Choroid plexus epithelial cell (primary cell): ENCODE results near the gene AP1G2.
A peak's percentile ranks its signal among the peaks of the same experiment; 100 is the strongest.

ENCODE experiments used
- DNase-seq: peaks from one replicate; pipeline ENCODE4 v3.0.0-alpha.2; 2010; ENCODE audit warnings: low read depth
- H3K4me3 ChIP-seq: 2 replicates; pipeline ENCODE4 v1.5.1; 2011; ENCODE audit warnings: low read depth, mild to moderate bottlenecking, control low read depth, low read length, moderate library complexity
- CTCF ChIP-seq: conservative IDR thresholded peaks from 2 replicates; pipeline ENCODE4 v1.5.1; 2011; ENCODE audit warnings: low read depth, mild to moderate bottlenecking, control low read depth, inconsistent platforms, low read length, moderate library complexity

Gene AP1G2

GRCh38 chr14:23568600-23569331, 1.2 kb upstream of the AP1G2 start:
- peak; percentile 17 for DNase-seq
- TF ChIP-seq CTCF: peak; percentile 54
- no peak overlapping the region for H3K4me3 ChIP-seq

- no peak for DNase-seq
- peak overlapping the region; percentile 80 for H3K4me3 ChIP-seq
- no peak for TF ChIP-seq CTCF
These were observed 519 bp upstream of the AP1G2 start for GRCh38 chr14:23568021-23568599.

- peak overlapping the region; percentile 80 for H3K4me3 ChIP-seq
- peak; percentile 36 for DNase-seq
- TF ChIP-seq CTCF: peak; percentile 45
These were observed 809 bp downstream of the AP1G2 start for GRCh38 chr14:23566778-23567185.

DNA sequence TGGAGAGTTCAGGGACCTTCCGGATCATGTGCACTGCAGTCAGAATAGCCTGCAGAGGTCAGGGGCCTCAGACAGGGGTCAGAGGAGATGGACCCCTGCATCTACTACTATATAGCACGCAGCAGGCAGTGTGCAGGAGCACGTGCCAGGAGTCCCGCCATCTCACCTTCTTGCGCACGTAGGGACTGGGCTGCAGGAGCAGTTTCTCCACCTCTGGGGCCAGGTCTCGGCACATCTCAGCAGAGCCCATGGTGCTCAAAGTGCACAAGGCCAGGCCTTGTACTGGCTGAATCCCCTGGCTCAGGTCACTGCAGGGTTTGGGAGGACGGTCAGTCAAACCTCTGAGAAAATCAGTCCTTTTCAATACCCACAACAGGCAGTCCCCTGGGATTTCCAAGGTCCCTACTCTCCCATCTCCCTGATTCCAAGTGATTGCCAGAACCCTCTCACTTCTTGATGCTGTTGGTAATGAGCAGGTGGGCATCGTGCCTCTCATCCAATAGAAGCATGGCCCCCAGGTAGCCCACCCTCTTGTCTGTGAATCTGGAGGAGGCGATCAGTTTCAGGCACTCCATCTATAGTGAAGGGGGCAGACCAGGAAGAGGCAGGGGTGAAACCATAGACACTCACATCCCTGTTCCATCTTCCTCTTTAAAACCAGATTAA, 1.3 kb downstream of the AP1G2 start:
- no peak for TF ChIP-seq CTCF
- no peak for DNase-seq
- no peak overlapping the region for H3K4me3 ChIP-seq

DNA sequence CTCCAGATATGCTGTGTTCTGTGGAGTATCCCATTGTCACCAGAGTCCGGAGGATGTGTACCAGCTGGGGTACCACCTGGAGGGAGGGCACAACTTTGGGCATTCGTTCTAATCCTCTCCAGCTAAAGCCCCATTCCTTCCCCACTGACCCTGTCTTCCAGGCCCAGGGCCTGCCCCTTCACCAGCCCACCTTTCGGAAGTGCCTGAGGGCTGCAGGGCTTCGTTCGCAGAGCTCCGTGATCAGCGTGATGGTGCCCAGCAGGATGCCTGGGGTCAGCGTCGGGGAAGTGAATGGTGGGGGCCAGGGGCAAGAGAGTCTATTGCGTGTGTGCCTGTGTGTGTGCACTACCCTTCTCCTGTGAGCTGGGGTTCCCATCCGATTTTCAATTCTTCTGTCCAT, 2.0 kb downstream of the AP1G2 start:
- no peak overlapping the region for H3K4me3 ChIP-seq
- TF ChIP-seq CTCF: no peak
- no peak for DNase-seq

GRCh38 chr14:23564876-23565275, 2.7 kb downstream of the AP1G2 start:
- no peak overlapping the region for H3K4me3 ChIP-seq
- no peak for TF ChIP-seq CTCF
- no peak for DNase-seq
